Measurements from ENCODE around the gene CPEB1.

- TF ChIP-seq, protein P1, sequence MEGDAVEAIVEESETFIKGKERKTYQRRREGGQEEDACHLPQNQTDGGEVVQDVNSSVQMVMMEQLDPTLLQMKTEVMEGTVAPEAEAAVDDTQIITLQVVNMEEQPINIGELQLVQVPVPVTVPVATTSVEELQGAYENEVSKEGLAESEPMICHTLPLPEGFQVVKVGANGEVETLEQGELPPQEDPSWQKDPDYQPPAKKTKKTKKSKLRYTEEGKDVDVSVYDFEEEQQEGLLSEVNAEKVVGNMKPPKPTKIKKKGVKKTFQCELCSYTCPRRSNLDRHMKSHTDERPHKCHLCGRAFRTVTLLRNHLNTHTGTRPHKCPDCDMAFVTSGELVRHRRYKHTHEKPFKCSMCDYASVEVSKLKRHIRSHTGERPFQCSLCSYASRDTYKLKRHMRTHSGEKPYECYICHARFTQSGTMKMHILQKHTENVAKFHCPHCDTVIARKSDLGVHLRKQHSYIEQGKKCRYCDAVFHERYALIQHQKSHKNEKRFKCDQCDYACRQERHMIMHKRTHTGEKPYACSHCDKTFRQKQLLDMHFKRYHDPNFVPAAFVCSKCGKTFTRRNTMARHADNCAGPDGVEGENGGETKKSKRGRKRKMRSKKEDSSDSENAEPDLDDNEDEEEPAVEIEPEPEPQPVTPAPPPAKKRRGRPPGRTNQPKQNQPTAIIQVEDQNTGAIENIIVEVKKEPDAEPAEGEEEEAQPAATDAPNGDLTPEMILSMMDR (conservative IDR thresholded peaks at IDR 0.05): no peak
- no peak for TF ChIP-seq ZFX (IDR thresholded peaks at IDR 0.05)
Observed at GRCh38 chr15:82567661-82568060, 79.5 kb downstream of the CPEB1 start.

Data from C4-2B (cell line).